H1 (cell line): Measurements from ENCODE around the gene MBNL3. TPM values are rescaled to one million over a fixed set of nuclear protein-coding genes. Genes with fewer than 3 reads are reported as not detected.
A peak's percentile ranks its signal among the peaks of the same experiment; 100 is the strongest.

Source experiments
- CTCF ChIA-PET: fragments of 300-600 bp; sonication (Branson Sonifier 250); formaldehyde crosslinking; loops from one replicate; lab custom pipeline; 2021; ENCODE audit not compliant: partially characterized antibody; lab: Charles Lee
- POLR2A ChIA-PET: fragments of 300-600 bp; sonication (Branson Sonifier 250); formaldehyde crosslinking; loops from one replicate; lab custom pipeline; 2021; ENCODE audit warnings: inconsistent platforms; ENCODE audit not compliant: partially characterized antibody; lab: Charles Lee
- DNase-seq, 2 experiments: peaks; one replicate each; pipeline versions ENCODE4 v3.0.0 to v3.0.0-alpha.2; 2010 to 2022; ENCODE audit warnings: low spot score in 2 of 2, low read depth in 1 of 2, mixed read lengths in 1 of 2
- FAIRE-seq: peaks from 2 replicates; lab custom pipeline; 2011; peaks lifted over from hg19 to GRCh38; lab: Jason Lieb, UNC
- H2AFZ ChIP-seq: 2 replicates; pipeline ENCODE4 v1.8.1; 2012; ENCODE audit warnings: low read length, inconsistent platforms
- H2AK5ac ChIP-seq: 2 replicates; pipeline ENCODE4 v1.6.1; 2013; ENCODE audit warnings: low read depth, low read length
- H2BK120ac ChIP-seq: replicated peaks from 2 replicates; pipeline ENCODE3; 2013; ENCODE audit warnings: low read depth, low read length, inconsistent platforms
- H2BK12ac ChIP-seq: 2 replicates; pipeline ENCODE4 v1.6.1; 2013; ENCODE audit warnings: low read depth, low read length
- H2BK15ac ChIP-seq: 2 replicates; pipeline ENCODE4 v1.6.1; 2013; ENCODE audit warnings: low read length
- H2BK20ac ChIP-seq: 2 replicates; pipeline ENCODE4 v1.6.1; 2013; ENCODE audit warnings: low read length
- H2BK5ac ChIP-seq: 2 replicates; pipeline ENCODE4 v1.6.1; 2013; ENCODE audit warnings: low read depth, low read length
- H3K14ac ChIP-seq: 2 replicates; pipeline ENCODE4 v1.6.1; 2013; ENCODE audit warnings: inconsistent platforms; ENCODE audit not compliant: insufficient read length
- H3K18ac ChIP-seq: 2 replicates; pipeline ENCODE4 v1.6.1; 2013; ENCODE audit warnings: low read length; ENCODE audit errors: extremely low read depth
- H3K23ac ChIP-seq: 2 replicates; pipeline ENCODE4 v1.6.1; 2013; ENCODE audit warnings: inconsistent platforms; ENCODE audit not compliant: insufficient read length
- H3K23me2 ChIP-seq: 2 replicates; pipeline ENCODE4 v1.6.1; 2013; ENCODE audit warnings: low read depth, low read length
- H3K27ac ChIP-seq: 2 replicates; pipeline ENCODE4 v1.6.1; 2011; ENCODE audit warnings: low read depth, low read length, inconsistent platforms
- H3K27me3 ChIP-seq, 4 experiments: replicated peaks in 1 of 4; 1 replicate in 1 of 4; 2 replicates in 3 of 4; pipeline versions ENCODE4 v1.6.1 to v1.8.1; 2011 to 2013; ENCODE audit warnings: low read length in 3 of 4, mild to moderate bottlenecking in 3 of 4, inconsistent platforms in 2 of 4, mixed read lengths in 2 of 4, moderate library complexity in 1 of 4; ENCODE audit not compliant: control insufficient read depth in 3 of 4, insufficient read depth in 3 of 4; ENCODE audit errors: extremely low read depth in 1 of 4
- H3K36me3 ChIP-seq, 4 experiments: 2 replicates each; pipeline versions ENCODE4 v1.6.1 to v1.8.1; 2011 to 2013; ENCODE audit warnings: mild to moderate bottlenecking in 4 of 4, low read length in 3 of 4, moderate library complexity in 2 of 4, control low read depth in 1 of 4, inconsistent platforms in 1 of 4; ENCODE audit not compliant: insufficient read depth in 4 of 4, control insufficient read depth in 2 of 4
- H3K4ac ChIP-seq: replicated peaks from 2 replicates; pipeline ENCODE3; 2013; ENCODE audit warnings: low read length, low read depth, mixed read lengths, inconsistent platforms; ENCODE audit not compliant: insufficient read length
- H3K4me1 ChIP-seq, 4 experiments: replicated peaks in 1 of 4; 1 replicate in 1 of 4; 2 replicates in 3 of 4; pipeline versions ENCODE4 v1.6.1 to v1.8.1; 2011 to 2013; ENCODE audit warnings: low read length in 3 of 4, inconsistent platforms in 2 of 4, mixed read lengths in 1 of 4; ENCODE audit not compliant: insufficient read depth in 4 of 4, control insufficient read depth in 3 of 4
- H3K4me2 ChIP-seq, 2 experiments: 2 replicates each; pipeline versions ENCODE4 v1.6.1 to v1.8.1; 2011 to 2013; ENCODE audit warnings: low read depth in 2 of 2, low read length in 2 of 2, control low read depth in 1 of 2, inconsistent platforms in 1 of 2, mild to moderate bottlenecking in 1 of 2; ENCODE audit not compliant: insufficient read depth in 1 of 2
- H3K4me3 ChIP-seq, 4 experiments: fragments of 200-600, 300-600 bp in 1 of 4; sonication (generic), shearing (Covaris generic), sonication (Bioruptor Twin) in 1 of 4; 2 replicates each; pipeline versions ENCODE4 v1.5.1 to v1.8.1; 2011 to 2016; ENCODE audit warnings: low read length in 4 of 4, low read depth in 3 of 4, control low read depth in 2 of 4, inconsistent platforms in 2 of 4, mild to moderate bottlenecking in 2 of 4, mixed read lengths in 1 of 4, moderate library complexity in 1 of 4; ENCODE audit not compliant: insufficient read depth in 2 of 4; ENCODE audit errors: extremely low read depth in 1 of 4
- H3K56ac ChIP-seq: replicated peaks from 2 replicates; pipeline ENCODE3; 2013; ENCODE audit warnings: low read depth, mild to moderate bottlenecking, mixed read lengths, low read length, inconsistent platforms; ENCODE audit not compliant: insufficient read length
- H3K79me1 ChIP-seq: 2 replicates; pipeline ENCODE4 v1.6.1; 2013; ENCODE audit warnings: low read depth, low read length, control low read depth
- H3K79me2 ChIP-seq, 2 experiments: 2 replicates each; pipeline versions ENCODE4 v1.6.1 to v1.8.1; 2012 to 2013; ENCODE audit warnings: low read length in 2 of 2, mild to moderate bottlenecking in 2 of 2, inconsistent platforms in 1 of 2; ENCODE audit not compliant: insufficient read depth in 2 of 2, control insufficient read depth in 1 of 2
- H3K9ac ChIP-seq, 4 experiments: replicated peaks in 1 of 4; 1 replicate in 1 of 4; 2 replicates in 3 of 4; pipeline versions ENCODE4 v1.6.1 to v1.8.1; 2011 to 2013; ENCODE audit warnings: low read depth in 3 of 4, low read length in 3 of 4, control low read depth in 2 of 4, mild to moderate bottlenecking in 2 of 4, moderate library complexity in 2 of 4, inconsistent platforms in 1 of 4; ENCODE audit errors: extremely low read depth in 1 of 4
- H3K9me3 ChIP-seq, 2 experiments: 2 replicates each; pipeline versions ENCODE4 v1.6.1 to v1.8.1; 2012 to 2013; ENCODE audit warnings: mild to moderate bottlenecking in 2 of 2, moderate library complexity in 2 of 2, control low read depth in 1 of 2, inconsistent platforms in 1 of 2, low read depth in 1 of 2, low read length in 1 of 2, mixed read lengths in 1 of 2; ENCODE audit not compliant: insufficient read depth in 2 of 2
- H4K20me1 ChIP-seq, 2 experiments: replicated peaks in 1 of 2; 2 replicates each; pipeline versions ENCODE3 to v1.8.1; 2011 to 2013; ENCODE audit warnings: inconsistent platforms in 2 of 2, low read length in 2 of 2, mild to moderate bottlenecking in 1 of 2; ENCODE audit not compliant: insufficient read depth in 2 of 2, control insufficient read depth in 1 of 2
- H4K5ac ChIP-seq: 2 replicates; pipeline ENCODE4 v1.6.1; 2013; ENCODE audit warnings: low read length, low read depth, mixed read lengths, inconsistent platforms; ENCODE audit not compliant: insufficient read length
- H4K8ac ChIP-seq: 2 replicates; pipeline ENCODE4 v1.8.0; 2013; ENCODE audit warnings: mild to moderate bottlenecking, moderate library complexity, low read length, inconsistent platforms; ENCODE audit not compliant: insufficient read depth; ENCODE audit errors: extremely low read depth
- H4K91ac ChIP-seq: replicated peaks from 2 replicates; pipeline ENCODE3; 2013; ENCODE audit warnings: low read length, mixed read lengths, inconsistent platforms; ENCODE audit not compliant: insufficient read length
- CBX8 ChIP-seq: fragments of 300-800, 300-1000 bp; sonication (generic); IDR thresholded peaks from 2 replicates; pipeline ENCODE4 v1.7.1; 2016; ENCODE audit warnings: low read depth, low read length, borderline replicate concordance
- CEBPB ChIP-seq: IDR thresholded peaks from 2 replicates; pipeline ENCODE4 v1.6.1; 2012; ENCODE audit warnings: low read depth, low read length
- CHD2 ChIP-seq: IDR thresholded peaks from 2 replicates; pipeline ENCODE4 v1.6.1; 2012; ENCODE audit warnings: low read length, improper control_type of control experiment
- CTBP2 ChIP-seq: IDR thresholded peaks from 2 replicates; pipeline ENCODE4 v1.7.0; 2011; ENCODE audit warnings: borderline replicate concordance, mild to moderate bottlenecking, moderate library complexity, mixed read lengths, low read length; ENCODE audit not compliant: insufficient read depth, insufficient read length
- GABPA ChIP-seq: IDR thresholded peaks from 2 replicates; pipeline ENCODE4 v1.6.1; 2011; ENCODE audit warnings: mild to moderate bottlenecking, low read length, moderate library complexity, borderline replicate concordance; ENCODE audit not compliant: insufficient read depth
- HDAC6 ChIP-seq: IDR thresholded peaks from one replicate; pipeline ENCODE4 v1.7.1; 2012; ENCODE audit warnings: low read depth, mild to moderate bottlenecking, inconsistent platforms, low read length, moderate library complexity
- JUN ChIP-seq: IDR thresholded peaks from 2 replicates; pipeline ENCODE4 v1.6.1; 2011; ENCODE audit warnings: low read depth, mild to moderate bottlenecking, improper control_type of control experiment, low read length
- MAFK ChIP-seq: IDR thresholded peaks from 2 replicates; pipeline ENCODE4 v1.6.1; 2012; ENCODE audit warnings: low read depth, mild to moderate bottlenecking, improper control_type of control experiment, low read length
- SIRT6 ChIP-seq: IDR thresholded peaks from one replicate; pipeline ENCODE4 v1.7.1; 2012; ENCODE audit warnings: low read length, inconsistent platforms
- SIX5 ChIP-seq: IDR thresholded peaks from 2 replicates; pipeline ENCODE4 v1.6.1; 2011; ENCODE audit warnings: mild to moderate bottlenecking, low read depth, low read length
- SUZ12 ChIP-seq: fragments of 200-600 bp; sonication (generic); IDR thresholded peaks from 2 replicates; pipeline ENCODE4 v1.6.1; 2012; ENCODE audit warnings: mild to moderate bottlenecking, inconsistent platforms, low read length, moderate library complexity, mixed read lengths
- TAF1 ChIP-seq: IDR thresholded peaks from 2 replicates; pipeline ENCODE4 v1.6.1; 2011; ENCODE audit warnings: mild to moderate bottlenecking, low read depth, low read length
- TCF12 ChIP-seq: IDR thresholded peaks from 2 replicates; pipeline ENCODE4 v1.6.1; 2011; ENCODE audit warnings: low read depth, mild to moderate bottlenecking, low read length
- WGBS, 2 experiments: shearing (Covaris generic) in 1 of 2; methylation state at CpG; one replicate each; pipeline versions ENCODE4 v1.1.6 to v1.1.7; 2013 to 2015; ENCODE audit warnings: low lambda C conversion rate in 2 of 2, mixed read lengths in 2 of 2, inconsistent platforms in 1 of 2, low coverage in 1 of 2, missing lambda C conversion rate in 1 of 2; ENCODE audit not compliant: insufficient replicate concordance in 2 of 2, insufficient coverage in 1 of 2, insufficient read length in 1 of 2; ENCODE audit errors: extremely low coverage in 1 of 2, missing lambda C conversion rate in 1 of 2; 5-methylcytosine and 5-hydroxymethylcytosine counted together
- polyA plus RNA-seq, 7 experiments: library from polyadenylated mRNA; depleted of rRNA in 3 of 7; stranded (reverse) in 5 of 7; unstranded in 2 of 7; fragments of >200 nt in 5 of 7; fragments of 200-250 nt in 2 of 7; gene quantifications; 1 replicate in 5 of 7; 2 replicates in 1 of 7; 4 replicates in 1 of 7; pipeline versions ENCODE4 v1.2.1 to v1.2.3, GENCODE V29; 2011 to 2013; ENCODE audit warnings: missing spikeins in 2 of 7, mixed read lengths in 2 of 7
- total RNA-seq: library from RNA; stranded (reverse); fragmentation: NEBNext Ultra II Directional; extraction: Animal tissue kit (Norgen Biotek cat#: 25700); gene quantifications from 2 replicates; pipeline ENCODE4 v1.2.1, GENCODE V29; 2021

Gene MBNL3
- total and polyA plus RNA-seq, 2 of the 8 experiments (the other 6 are each of a cell fraction or from before 2014, with no cell fraction given): 3.5 to 4.3 TPM

DNA sequence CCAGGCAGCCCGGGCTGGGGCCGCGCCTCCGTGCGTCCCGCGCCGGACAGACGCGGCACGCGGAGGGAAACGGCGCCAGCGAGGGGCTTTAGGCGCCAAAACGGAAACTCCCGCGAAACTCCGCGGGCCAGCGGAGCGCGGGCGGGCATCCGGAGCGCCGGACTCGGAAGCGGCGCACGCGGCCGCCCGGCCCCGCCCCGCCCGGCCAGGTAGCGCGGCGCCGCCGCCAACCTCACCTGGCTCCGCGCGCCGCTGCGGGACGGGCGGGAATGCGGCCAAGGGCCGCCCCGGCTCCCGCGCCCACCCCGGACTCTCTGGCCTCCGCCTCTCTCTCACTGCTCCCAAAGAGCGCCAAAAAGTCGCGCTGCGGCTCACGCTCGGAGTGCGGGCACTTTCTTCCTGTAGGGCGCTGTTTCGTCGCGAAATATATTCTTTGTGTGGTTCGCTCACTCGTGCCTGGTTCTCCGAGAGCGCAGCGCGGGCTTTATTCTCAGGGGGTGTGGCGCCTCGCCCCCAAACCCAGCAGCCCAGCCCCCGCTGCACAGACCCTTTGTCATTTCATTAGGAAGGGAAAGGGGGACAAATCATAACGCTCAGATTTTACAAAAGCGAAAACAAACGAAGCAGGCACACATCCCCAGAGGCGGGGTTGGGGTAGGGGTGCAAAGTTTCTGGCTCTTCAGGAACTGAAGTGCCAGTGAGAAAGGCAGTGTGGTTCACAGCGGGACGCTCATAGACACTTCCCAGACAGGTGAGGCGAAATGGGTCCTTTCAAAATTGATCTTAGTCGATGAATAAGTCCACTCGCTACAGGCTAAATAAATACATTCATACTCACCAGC, 961 bp upstream of the MBNL3 start:
- Histone ChIP-seq H2BK12ac (no peak overlapping the region), H3K79me2 (no peaks in the 10 kb centered on the region), H3K14ac (no peak overlapping the region), H3K27me3 (no peaks in the 10 kb centered on the region; a peak in 3 of 7 replicates), H3K23ac (no peak overlapping the region), H4K8ac (peak overlapping the region; percentile 68; the same call in 1 of the 2 replicates), H2AFZ (peak overlapping the region; percentile 90), H3K4me2 (peak overlapping the region; percentile 75 to 89), H3K18ac (peak overlapping the region; percentile 48; the same call in 1 of the 2 replicates), H3K9me3 (no peaks in the 10 kb centered on the region), H4K20me1 (no peaks in the 10 kb centered on the region), H2BK15ac (no peak overlapping the region), H3K4me1 (peaks cover 0 to 3% (median 0%) of the 10 kb centered on the region in 4 experiments; a peak in 2 of 7 replicates), H3K23me2 (no peaks in the 10 kb centered on the region; the same call in 1 of the 2 replicates), H3K36me3 (no peaks in the 10 kb centered on the region), H4K5ac (no peak overlapping the region), H2BK120ac (no peak overlapping the region), H4K91ac (no peak overlapping the region), H3K56ac (no peak overlapping the region), H3K79me1 (no peaks in the 10 kb centered on the region), H2BK20ac (no peak overlapping the region), H2AK5ac (no peak overlapping the region), H3K9ac (peak overlapping the region; percentile 58 to 79 (median 74)), H2BK5ac (no peak overlapping the region), H3K27ac (no peak overlapping the region), H3K4ac (no peak overlapping the region), H3K4me3 (peak overlapping the region; percentile 59 to 81 (median 64))
- 1% methylated on average over 24 of the region's 86 CpGs; no CpG with 5 or more reads in 1 of the 2 experiments for WGBS, 2 experiments
- DNase-seq (peak in 1 of 2 experiments; percentile 53), FAIRE-seq (no peak)
- ChIA-PET POLR2A (interaction anchor here (1.0 to 1.3 kb wide), 2 partner anchors 8 to 466 kb away, joined by 3 read pairs; no protein-coding TSS in a partner anchor), CTCF (no interaction called here)
- TF ChIP-seq CHD2 (no peak), SIRT6 (no peak), TCF12 (no peak), CEBPB (no peak), TAF1 (peak; percentile 58), CTBP2 (no peak), SIX5 (no peak), MAFK (no peak), HDAC6 (no peak), JUN (no peak), CBX8 (no peak), GABPA (no peak), SUZ12 (no peak)
